Heart left ventricle (tissue), 16 donors: Measurements from ENCODE around the gene CLCNKA. TPM values are rescaled to one million over a fixed set of nuclear protein-coding genes. Genes with fewer than 3 reads are reported as not detected.

Experiments used
- ATAC-seq, 4 donors: fragments of 200-7000 bp; cut with Tn5 transposase; one replicate each; pipeline ENCODE4 v1.9.1; 2020 to 2022; ENCODE audit warnings: moderate library complexity in 4 of 4, mild to moderate bottlenecking in 3 of 4, moderate number of reproducible peaks in 1 of 4
- DNase-seq, 5 donors: peaks; one replicate each; pipeline ENCODE4 v3.0.0-alpha.2; 2020
- H3K27ac ChIP-seq, 12 donors: fragments of 200-600 bp; sonication (generic) in 4 of 12; one replicate each; pipeline versions ENCODE4 v1.5.0 to v1.8.0; 2016 to 2022; ENCODE audit warnings: mild to moderate bottlenecking in 2 of 12
- H3K27me3 ChIP-seq, 9 donors: fragments of 200-600 bp; sonication (generic) in 2 of 9; one replicate each; pipeline versions ENCODE4 v1.5.1 to v1.8.0; 2016 to 2022; ENCODE audit warnings: mild to moderate bottlenecking in 3 of 9
- H3K36me3 ChIP-seq, 9 donors: fragments of 200-600 bp; sonication (generic) in 2 of 9; one replicate each; pipeline versions ENCODE4 v1.5.0 to v1.8.0; 2018 to 2022; ENCODE audit warnings: mild to moderate bottlenecking in 2 of 9
- H3K4me1 ChIP-seq, 12 donors: fragments of 200-600 bp; sonication (generic) in 4 of 12; one replicate each; pipeline versions ENCODE4 v1.5.0 to v1.8.0; 2016 to 2022; ENCODE audit warnings: mild to moderate bottlenecking in 3 of 12
- H3K4me3 ChIP-seq, 12 donors: fragments of 200-600 bp; sonication (generic) in 4 of 12; one replicate each; pipeline versions ENCODE4 v1.5.0 to v1.8.0; 2017 to 2022; ENCODE audit warnings: mild to moderate bottlenecking in 9 of 12, moderate library complexity in 4 of 12
- H3K9me3 ChIP-seq, 12 donors: fragments of 200-600 bp; sonication (generic) in 4 of 12; one replicate each; pipeline versions ENCODE4 v1.5.0 to v1.8.0; 2016 to 2022; ENCODE audit warnings: mild to moderate bottlenecking in 1 of 12
- CTCF ChIP-seq, 12 donors: fragments of 200-600 bp; sonication (generic) in 4 of 12; IDR thresholded peaks; one replicate each; pipeline versions ENCODE4 v1.5.0 to v1.8.0; 2018 to 2022; ENCODE audit warnings: antibody characterized with exemption in 12 of 12, mild to moderate bottlenecking in 5 of 12
- POLR2A ChIP-seq, 2 donors: fragments of 450-650 bp; IDR thresholded peaks; one replicate each; pipeline ENCODE4 v1.6.1; 2017; ENCODE audit warnings: antibody characterized with exemption in 2 of 2, mild to moderate bottlenecking in 2 of 2, moderate library complexity in 2 of 2
- WGBS, 4 donors: extraction: QIAGEN DNeasy Blood & Tissue Kit in 2 of 4; methylation state at CpG; one replicate each; pipeline versions ENCODE4 v1.1.5 to v1.1.7; 2013 to 2018; 5-methylcytosine and 5-hydroxymethylcytosine counted together
- intact Hi-C, 10 donors: fragments of 100-400 bp; cut with DNase I; formaldehyde crosslinking; loops; one replicate each; pipeline versions ENCODE4 v1.11.1 to v1.14.2; 2022
- polyA plus RNA-seq, 2 donors: library from polyadenylated mRNA; stranded (reverse); fragments of 200-250 nt; gene quantifications; one replicate each; pipeline ENCODE4 v1.2.3, GENCODE V29; 2013
- total RNA-seq, 9 donors: library from RNA; depleted of rRNA in 2 of 9; stranded (reverse); fragments of >200 nt in 2 of 9; fragmentation: NEBNext Ultra II Directional in 3 of 9; extraction: Animal tissue kit (Norgen Biotek cat#: 25700) in 3 of 9; gene quantifications; one replicate each; pipeline versions ENCODE4 v1.1.0 to v1.2.4, GENCODE V29; 2016 to 2023
- donor health status: ischemic (EF 13 %, LVEDD 7.1; RV severe dilation, severe dysfunction).
- donor health status: healthy with polysubstance abuse.
- donor health status: DM: no; HTN: yes; CAD: no.
- donor health status: DM: no; HTN: no; CAD: no.
- donor health status: ischemic (EF 25% LVEDD 6.9; RV normal size, moderate dysfunction).
- donor health status: ischemic (EF 25% LVEDD 5.7; RV mildly dilated, moderate dysfunction).
- donor health status: healthy.
- donor health status: DM: yes; HTN: yes; CAD: no.
- donor health status: ischemic (EF 35%, LVEDD 5.7; RV mildly dilated, moderate dysfunction).
- donor health status: nonischemic (EF 11% LVEDD 7.7; RV severe dilation, severe dysfunction).
- donor health status: DM: yes; HTN: yes; CAD: no.
- donor health status: PGD.
- donor health status: ischemic (EF 29% LVEDD 5.4; RV normal size, mild dysfunction).
- donor health status: nonischemic (EF 23%, LVEDD 6.1; RV moderate dilation, normal function).

CLCNKA gene
- total and polyA plus RNA-seq, 11 donors = 0.25 to 1.1 (median 0.53) TPM; not detected in 2

GRCh38 chr1:16073490-16074119, 51.8 kb downstream of the CLCNKA start, which contains the start of gene FAM131C:
Gene FAM131C (minus strand): TSS chr1:16073651. CDS start chr1:16073442, 209 bp downstream.
- no peak for DNase-seq
- 2 to 7% (median 5%) methylated on average over 17 to 54 of the region's 54 CpGs for WGBS, 4 donors
- intact Hi-C loops = no loop called here

GRCh38 chr1:16074217-16074616, 52.4 kb downstream of the CLCNKA start:
- no peak for DNase-seq
- Histone ChIP-seq H3K36me3 (no peaks in the 10 kb centered on the region), H3K9me3 (no peaks in the 10 kb centered on the region), H3K4me1 (peaks cover 0 to 49% (median 22%) of the 10 kb centered on the region in 12 donors), H3K27me3 (peaks cover 0 to 22% (median 0%) of the 10 kb centered on the region in 9 donors), H3K4me3 (peak overlapping the region in 1 of 12 donors; percentile 58), H3K27ac (no peak overlapping the region)
- no peak for ATAC-seq
- WGBS, 4 donors = 82 to 90% (median 86%) methylated on average over 5 of the region's 5 CpGs
- TF ChIP-seq POLR2A (IDR thresholded peaks at IDR 0.05) (no peak), CTCF (IDR thresholded peaks at IDR 0.05) (no peak)
- intact Hi-C loops = no loop called here

More at GRCh38 chr1:16073490-16074119, 51.8 kb downstream of the CLCNKA start, which contains the start of gene FAM131C:
- Histone ChIP-seq H3K27me3 (peaks cover 0 to 22% (median 0%) of the 10 kb centered on the region in 9 donors), H3K9me3 (no peaks in the 10 kb centered on the region), H3K4me3 (peak within 1 kb of the TSS; percentile 19 to 65 (median 48)), H3K27ac (peak within 1 kb of the TSS in 2 of 12 donors; percentile 13 to 50), H3K36me3 (no peaks in the 10 kb centered on the region), H3K4me1 (peaks cover 0 to 47% (median 18%) of the 10 kb centered on the region in 12 donors)
- TF ChIP-seq POLR2A (IDR thresholded peaks at IDR 0.05) (no peak), CTCF (IDR thresholded peaks at IDR 0.05) (peak in 9 of 12 donors; percentile 23 to 72 (median 37))
- peak in 2 of 4 donors; percentile 5 to 10 for ATAC-seq

- Histone ChIP-seq H3K27ac (peak overlapping the region in 3 of 12 donors; percentile 10 to 62 (median 45)), H3K36me3 (no peaks in the 10 kb centered on the region), H3K4me3 (no peak overlapping the region), H3K9me3 (no peaks in the 10 kb centered on the region), H3K27me3 (peaks cover 0 to 22% (median 0%) of the 10 kb centered on the region in 9 donors), H3K4me1 (peaks cover 0 to 51% (median 25%) of the 10 kb centered on the region in 12 donors)
- WGBS, 4 donors = 66 to 71% (median 68%) methylated on average over 11 of the region's 11 CpGs
- TF ChIP-seq CTCF (IDR thresholded peaks at IDR 0.05) (no peak), POLR2A (IDR thresholded peaks at IDR 0.05) (no peak)
- peak in 4 of 5 donors; percentile 45 to 72 (median 55) for DNase-seq
- intact Hi-C loops = loop anchor here in 7 of 10 donors (5.0 kb wide), 3 partner anchors 167 to 287 kb away; no protein-coding TSS in a partner anchor
- peak in 2 of 4 donors; percentile 37 to 42 for ATAC-seq
Observed at GRCh38 chr1:16075337-16076030, 53.6 kb downstream of the CLCNKA start.
